Right atrium auricular region (tissue), 2 donors: ENCODE measurements around the gene ARF1. TPM values are rescaled to one million over a fixed set of nuclear protein-coding genes. Genes with fewer than 3 reads are reported as not detected.

ENCODE experiments used
- DNase-seq: peaks from one replicate; pipeline ENCODE4 v3.0.0-alpha.2; 2019; ENCODE audit warnings: low spot score
- H3K27ac ChIP-seq, 2 donors: fragments of 200-600 bp; sonication (generic); 1 replicate in 1 of 2; 2 replicates in 1 of 2; pipeline ENCODE4 v1.5.1; 2016 to 2019
- H3K27me3 ChIP-seq, 2 donors: fragments of 200-600 bp; sonication (generic); one replicate each; pipeline versions ENCODE4 v1.5.1 to v1.6.0; 2017 to 2019
- H3K36me3 ChIP-seq: fragments of 200-600 bp; sonication (generic); one replicate; pipeline ENCODE4 v1.5.1; 2016
- H3K4me1 ChIP-seq, 2 donors: fragments of 200-600 bp; sonication (generic); one replicate each; pipeline versions ENCODE4 v1.5.1 to v1.6.0; 2017 to 2019
- H3K4me3 ChIP-seq, 2 donors: fragments of 200-600 bp; sonication (generic); 1 replicate in 1 of 2; 2 replicates in 1 of 2; pipeline ENCODE4 v1.5.1; 2017 to 2019; ENCODE audit warnings: mild to moderate bottlenecking in 1 of 2, moderate library complexity in 1 of 2
- H3K9me3 ChIP-seq, 2 donors: fragments of 200-600 bp; sonication (generic); one replicate each; pipeline ENCODE4 v1.5.1; 2019
- CTCF ChIP-seq, 2 donors: fragments of 200-600 bp; sonication (generic); IDR thresholded peaks; one replicate each; pipeline ENCODE4 v1.5.1; 2019; ENCODE audit warnings: antibody characterized with exemption in 2 of 2
- total RNA-seq, 2 donors: library from RNA; depleted of rRNA; stranded (reverse); fragments of >200 nt; gene quantifications; one replicate each; pipeline ENCODE4 v1.1.0, GENCODE V29; 2016

Gene ARF1
- total RNA-seq, 2 donors from 2014 or later: 375 to 422 TPM

DNA sequence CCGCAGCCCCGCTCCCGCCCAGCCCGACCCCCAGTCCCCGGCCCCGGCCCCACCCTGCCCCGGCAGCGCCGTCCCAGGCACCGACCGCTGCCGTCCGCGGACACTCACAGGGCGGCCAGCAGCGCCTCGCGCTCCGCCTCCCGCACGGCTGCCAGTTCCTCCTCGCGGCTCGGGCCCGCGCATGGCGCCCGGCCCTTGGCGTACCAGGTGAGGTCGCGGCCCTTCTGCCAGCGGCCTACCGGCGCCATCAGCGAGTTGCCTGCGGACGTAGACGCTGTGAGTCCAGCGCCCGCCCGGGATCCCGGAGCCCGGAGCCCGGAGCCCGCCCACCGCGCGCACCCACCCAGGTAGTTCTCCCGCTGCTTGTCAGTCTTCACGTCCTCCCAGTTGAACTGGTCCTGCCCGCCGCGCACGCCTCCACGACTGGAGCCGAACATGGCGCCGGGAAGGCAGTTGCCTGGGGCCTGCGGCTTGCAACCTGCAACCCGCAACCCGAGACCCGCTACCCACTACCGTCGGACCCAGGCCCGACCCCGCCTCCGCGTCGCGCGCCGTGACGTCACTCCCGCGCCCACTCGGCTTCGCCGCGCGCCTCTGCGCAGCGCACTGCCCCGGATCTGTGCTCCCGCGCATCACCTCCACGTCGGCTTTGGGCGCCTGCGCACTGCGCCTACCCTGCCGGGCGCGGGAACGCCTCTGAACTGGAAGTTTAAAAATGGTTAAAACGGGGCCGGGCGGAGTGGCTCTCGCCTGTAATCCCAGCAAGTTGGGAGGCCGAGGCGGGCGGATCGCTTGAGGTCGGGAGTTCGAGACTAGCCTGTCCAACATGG, 20.5 kb downstream of the ARF1 start, which contains the start of gene C1orf35:
C1orf35 (minus strand) TSS at position 535 of the 830 bp plus-strand sequence; CDS start at position 437, 98 bp downstream.
- peaks cover 43% of the 10 kb centered on the region for H3K36me3 ChIP-seq
- H3K4me3 ChIP-seq: peak within 1 kb of the TSS; percentile 61 to 93
- DNase-seq: peak; percentile 94
- TF ChIP-seq CTCF (IDR thresholded peaks at IDR 0.05): no peak
- H3K9me3 ChIP-seq: no peaks in the 10 kb centered on the region
- peak within 1 kb of the TSS; percentile 89 to 91 for H3K27ac ChIP-seq
- no peaks in the 10 kb centered on the region for H3K27me3 ChIP-seq
- peaks cover 0 to 41% of the 10 kb centered on the region in 2 donors for H3K4me1 ChIP-seq

DNA sequence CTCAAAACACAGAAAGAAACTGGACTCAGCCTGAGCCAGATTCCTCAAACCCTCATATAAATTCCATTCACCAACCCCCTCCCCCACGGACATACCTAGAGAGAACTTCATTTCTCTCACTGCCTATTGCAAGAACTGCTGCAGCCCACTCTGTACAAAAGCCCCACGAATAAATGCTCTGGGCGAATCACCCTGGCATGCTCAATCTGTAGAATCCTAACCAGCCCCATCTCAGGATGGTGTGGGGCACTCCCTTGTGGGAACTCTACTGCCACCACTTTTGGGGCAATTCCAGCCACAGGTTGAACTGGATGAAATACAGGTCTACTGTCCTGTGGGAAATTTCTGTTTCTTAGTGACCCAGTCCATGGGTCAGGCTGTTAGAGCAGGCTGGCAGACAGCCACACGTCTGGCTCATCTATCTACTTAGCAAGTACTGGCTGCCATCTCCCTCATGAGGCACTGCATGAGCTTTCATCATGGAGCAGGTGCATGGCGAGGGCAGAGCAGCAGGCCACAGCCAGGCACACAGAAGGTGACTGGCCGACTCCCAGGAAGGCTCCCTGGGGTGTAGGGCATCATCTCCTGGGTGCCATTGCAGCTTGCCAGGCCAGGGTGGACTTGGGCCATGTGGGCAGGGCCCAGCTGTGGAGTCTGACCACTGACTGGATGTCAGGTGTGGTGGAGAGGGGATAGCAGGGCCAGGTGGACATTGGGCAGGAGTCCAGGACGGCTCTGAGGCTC, 22.2 kb downstream of the ARF1 start:
- TF ChIP-seq CTCF (IDR thresholded peaks at IDR 0.05): no peak
- H3K36me3 ChIP-seq: peaks cover 26% of the 10 kb centered on the region
- peaks cover 0 to 48% of the 10 kb centered on the region in 2 donors for H3K4me1 ChIP-seq

DNA sequence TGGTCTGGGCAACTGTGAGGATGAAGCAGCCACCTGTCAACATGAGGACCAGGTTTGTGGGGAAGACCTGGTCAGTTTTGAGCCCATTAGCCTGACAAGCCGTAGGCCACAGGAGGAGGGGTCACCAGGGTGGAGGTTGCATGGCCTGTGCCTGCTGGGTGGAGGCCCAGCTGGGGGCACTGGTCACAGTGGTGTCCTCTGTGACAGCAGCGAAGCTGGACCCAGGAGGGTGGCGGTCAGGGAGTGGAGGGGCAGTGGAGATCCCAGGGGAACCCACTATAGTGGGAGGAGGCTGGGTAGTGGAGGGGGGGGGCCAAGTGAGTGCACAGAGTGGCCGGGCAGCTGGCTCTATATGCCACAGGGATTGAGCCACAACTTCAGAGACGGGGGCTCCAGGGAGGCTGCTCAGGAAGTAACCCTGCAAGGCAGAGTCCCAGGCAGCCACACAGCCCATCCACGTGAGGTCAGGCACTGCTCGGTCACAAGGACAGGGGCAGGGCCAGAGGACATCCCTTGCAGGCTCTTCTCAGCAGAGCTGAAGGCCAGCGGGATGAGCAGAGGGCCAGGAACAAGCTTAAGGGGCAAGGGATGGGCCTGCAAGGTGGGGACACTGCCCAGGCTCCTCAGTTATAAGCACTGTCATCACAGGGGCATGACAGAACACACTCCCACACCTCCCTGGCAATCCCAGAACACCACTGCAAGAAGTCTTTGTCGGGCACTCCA, 22.9 kb downstream of the ARF1 start:
- no peak for DNase-seq
- H3K27me3 ChIP-seq: no peaks in the 10 kb centered on the region
- no peak overlapping the region for H3K27ac ChIP-seq
- TF ChIP-seq CTCF (IDR thresholded peaks at IDR 0.05): no peak
- H3K9me3 ChIP-seq: no peaks in the 10 kb centered on the region
- peaks cover 20% of the 10 kb centered on the region for H3K36me3 ChIP-seq
- no peak overlapping the region for H3K4me3 ChIP-seq
- peaks cover 0 to 56% of the 10 kb centered on the region in 2 donors for H3K4me1 ChIP-seq

More for the DNA sequence above, 22.2 kb downstream of the ARF1 start:
- Histone ChIP-seq H3K4me3 (no peak overlapping the region), H3K9me3 (no peaks in the 10 kb centered on the region), H3K27me3 (no peaks in the 10 kb centered on the region), H3K27ac (peak overlapping the region in 1 of 2 donors; percentile 3)
- DNase-seq: no peak

GRCh38 chr1:228105996-228106799, 23.7 kb downstream of the ARF1 start:
- no peaks in the 10 kb centered on the region for H3K27me3 ChIP-seq
- peaks cover 0 to 52% of the 10 kb centered on the region in 2 donors for H3K4me1 ChIP-seq
- no peaks in the 10 kb centered on the region for H3K9me3 ChIP-seq
- peaks cover 15% of the 10 kb centered on the region for H3K36me3 ChIP-seq
- no peak for DNase-seq
- no peak overlapping the region for H3K4me3 ChIP-seq
- no peak for TF ChIP-seq CTCF (IDR thresholded peaks at IDR 0.05)
- H3K27ac ChIP-seq: no peak overlapping the region

GRCh38 chr1:228106800-228107054, 24.2 kb downstream of the ARF1 start:
- Histone ChIP-seq H3K36me3 (peaks cover 14% of the 10 kb centered on the region), H3K9me3 (no peaks in the 10 kb centered on the region), H3K4me1 (peaks cover 0 to 46% of the 10 kb centered on the region in 2 donors), H3K4me3 (no peak overlapping the region), H3K27ac (no peak overlapping the region), H3K27me3 (no peaks in the 10 kb centered on the region)
- TF ChIP-seq CTCF (IDR thresholded peaks at IDR 0.05): no peak
- DNase-seq: no peak
